GM19023 (cell line): ENCODE results near the gene HMCN1.
A peak's percentile ranks its signal among the peaks of the same experiment; 100 is the strongest.
"Not testable (repeated sequence)": the region's sequence is repeated elsewhere in the genome, so short reads cannot be mapped to it uniquely, and the experiment has no call there.

Experiments used
- ATAC-seq: cut with Tn5 transposase; IDR thresholded peaks from one replicate; pipeline ENCODE4 v1.9.1; 2021; ENCODE audit warnings: mild to moderate bottlenecking, moderate library complexity; ENCODE audit not compliant: unreplicated experiment

HMCN1 gene

DNA sequence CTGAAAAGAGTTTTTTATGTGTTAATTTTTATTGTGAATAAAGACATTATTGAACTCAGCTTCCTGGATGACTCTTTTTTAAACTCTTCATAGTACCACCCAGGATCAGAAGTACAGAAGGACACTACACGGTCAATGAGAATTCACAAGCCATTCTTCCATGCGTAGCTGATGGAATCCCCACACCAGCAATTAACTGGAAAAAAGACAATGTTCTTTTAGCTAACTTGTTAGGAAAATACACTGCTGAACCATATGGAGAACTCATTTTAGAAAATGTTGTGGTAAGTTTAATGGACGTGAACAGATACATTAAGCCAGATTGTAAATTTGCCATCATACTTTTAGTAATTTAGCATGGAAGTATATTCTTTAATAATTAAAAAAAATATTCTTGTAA lies 391.3 kb downstream of the HMCN1 start:
- no peak for ATAC-seq

DNA sequence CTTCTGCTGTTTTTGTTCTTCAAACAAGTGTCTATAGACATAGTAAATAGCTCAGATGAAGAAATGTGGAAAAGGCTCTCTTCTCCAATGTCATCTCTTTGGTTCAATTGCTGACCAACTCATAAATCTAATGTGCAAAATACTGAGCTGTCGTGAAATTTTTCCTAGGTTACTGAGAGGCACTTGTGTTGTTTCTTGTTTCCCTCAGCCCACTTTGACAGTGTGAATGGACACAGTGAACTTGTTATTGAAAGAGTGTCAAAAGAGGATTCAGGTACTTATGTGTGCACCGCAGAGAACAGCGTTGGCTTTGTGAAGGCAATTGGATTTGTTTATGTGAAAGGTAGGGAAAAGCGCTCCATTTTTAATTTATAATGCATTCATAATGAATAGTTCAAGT lies 395.6 kb downstream of the HMCN1 start:
- no peak for ATAC-seq

DNA sequence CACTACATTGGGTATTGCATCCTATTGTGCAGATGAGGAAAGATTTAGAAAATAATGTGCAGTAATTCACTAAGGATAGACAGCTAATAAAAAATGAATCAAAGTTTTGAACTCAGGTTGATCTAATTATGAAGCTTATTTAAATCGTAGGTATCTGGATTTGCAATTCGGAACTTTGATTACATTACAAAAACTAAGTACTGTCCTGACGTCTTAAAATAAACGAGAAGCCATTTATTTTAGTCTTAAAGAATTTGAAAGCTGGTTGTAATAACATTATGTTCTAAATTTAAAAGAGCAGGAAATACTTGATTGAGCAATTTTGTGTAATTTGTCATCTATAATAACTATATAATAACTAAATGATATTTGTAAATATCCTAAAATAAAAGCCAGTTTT lies 404.9 kb downstream of the HMCN1 start:
- no peak for ATAC-seq

GRCh38 chr1:186139701-186140100 lies 405.5 kb downstream of the HMCN1 start:
- no peak for ATAC-seq

DNA sequence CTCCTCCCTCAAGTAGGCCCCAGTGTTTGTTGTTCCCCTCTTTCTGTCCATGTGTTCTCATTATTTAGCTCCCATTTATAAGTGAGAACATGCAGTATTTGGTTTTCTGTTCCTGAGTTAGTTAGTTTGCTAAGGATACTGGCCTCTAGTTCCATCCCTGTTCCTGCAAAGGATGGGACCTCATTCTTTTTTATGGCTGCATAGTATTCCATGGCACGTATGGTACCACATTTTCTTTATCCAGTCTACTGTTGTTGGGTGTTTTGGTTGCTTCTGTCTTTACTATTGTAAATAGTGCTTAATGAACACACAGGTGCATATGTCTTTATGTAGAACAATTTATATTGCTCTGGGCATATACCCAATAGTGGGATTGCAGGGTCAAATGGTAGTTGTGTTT lies 408.0 kb downstream of the HMCN1 start:
- ATAC-seq, result no peak

GRCh38 chr1:186142916-186143315 lies 408.7 kb downstream of the HMCN1 start:
- no peak for ATAC-seq

DNA sequence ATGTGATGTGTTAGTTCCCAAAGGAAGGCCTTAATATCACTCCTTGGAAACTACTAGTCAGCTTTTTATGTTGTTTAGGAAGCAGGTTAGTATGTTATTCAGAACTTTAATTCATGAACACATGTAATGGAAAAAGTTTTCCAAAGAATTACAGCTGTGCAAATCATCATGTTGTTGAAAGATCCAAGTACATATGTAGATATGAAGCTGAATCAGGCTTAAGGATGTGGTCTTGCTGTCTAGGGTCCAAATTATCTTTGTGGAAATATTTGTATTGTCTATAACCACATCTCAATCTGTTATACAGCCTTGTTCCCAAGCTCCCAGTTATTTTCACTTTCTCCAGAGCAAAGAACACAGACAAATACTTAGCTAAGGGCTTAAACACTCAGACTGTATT lies 409.3 kb downstream of the HMCN1 start:
- ATAC-seq, result no peak

DNA sequence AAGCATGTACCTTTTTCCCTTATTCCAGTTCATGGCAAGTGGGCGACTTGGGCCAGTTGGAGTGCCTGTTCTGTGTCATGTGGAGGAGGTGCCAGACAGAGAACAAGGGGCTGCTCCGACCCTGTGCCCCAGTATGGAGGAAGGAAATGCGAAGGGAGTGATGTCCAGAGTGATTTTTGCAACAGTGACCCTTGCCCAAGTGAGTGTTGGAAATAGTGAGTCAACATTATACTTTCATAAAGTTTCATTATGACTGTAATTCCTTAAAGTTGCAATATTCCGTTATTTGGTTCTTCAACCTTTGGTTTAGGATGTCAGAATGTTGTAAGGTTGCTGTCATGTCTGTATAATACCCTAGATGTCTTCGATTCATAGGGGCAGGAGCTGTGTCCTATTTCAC lies 410.3 kb downstream of the HMCN1 start:
- ATAC-seq, result no peak

DNA sequence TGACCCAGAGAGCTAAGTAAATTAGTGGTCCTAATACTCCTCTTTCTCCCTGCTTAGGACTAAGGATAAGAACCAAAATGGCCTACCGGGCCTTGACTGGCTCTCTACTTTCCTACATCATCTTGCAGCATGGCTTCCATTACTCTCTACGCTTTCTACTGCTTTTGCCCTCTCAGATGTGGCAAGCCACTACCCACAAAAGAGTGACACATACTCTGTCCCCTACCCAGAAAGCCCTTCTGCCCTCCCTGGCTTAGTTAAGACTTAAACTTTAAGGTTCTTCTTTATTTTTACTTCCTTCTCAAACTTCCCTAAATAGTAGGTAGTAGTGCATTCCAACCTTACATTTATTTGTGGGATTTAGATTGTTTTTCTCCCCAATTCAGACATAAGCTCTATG lies 412.8 kb downstream of the HMCN1 start:
- ATAC-seq, result no peak

DNA sequence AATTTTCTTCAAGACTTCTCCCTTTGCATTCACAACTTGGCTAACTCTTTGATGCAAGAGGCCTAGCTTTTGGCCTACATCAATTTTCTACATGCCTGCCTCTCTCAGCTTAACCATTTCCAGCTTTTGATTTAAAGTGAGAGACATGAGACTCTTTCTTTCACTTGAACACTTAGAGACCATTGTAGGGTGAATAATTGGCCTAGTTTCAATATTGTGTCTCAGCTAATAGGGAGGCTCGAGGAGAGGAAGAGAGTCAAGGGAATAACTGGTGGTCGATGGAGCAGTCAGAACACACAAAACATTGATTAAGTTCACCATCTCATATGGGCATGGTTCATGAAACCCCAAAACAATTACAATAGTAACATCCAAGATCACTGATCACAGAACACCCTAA lies 415.4 kb downstream of the HMCN1 start:
- no peak for ATAC-seq

- no peak for ATAC-seq
Observed at GRCh38 chr1:186152227-186152619, 418.0 kb downstream of the HMCN1 start.

DNA sequence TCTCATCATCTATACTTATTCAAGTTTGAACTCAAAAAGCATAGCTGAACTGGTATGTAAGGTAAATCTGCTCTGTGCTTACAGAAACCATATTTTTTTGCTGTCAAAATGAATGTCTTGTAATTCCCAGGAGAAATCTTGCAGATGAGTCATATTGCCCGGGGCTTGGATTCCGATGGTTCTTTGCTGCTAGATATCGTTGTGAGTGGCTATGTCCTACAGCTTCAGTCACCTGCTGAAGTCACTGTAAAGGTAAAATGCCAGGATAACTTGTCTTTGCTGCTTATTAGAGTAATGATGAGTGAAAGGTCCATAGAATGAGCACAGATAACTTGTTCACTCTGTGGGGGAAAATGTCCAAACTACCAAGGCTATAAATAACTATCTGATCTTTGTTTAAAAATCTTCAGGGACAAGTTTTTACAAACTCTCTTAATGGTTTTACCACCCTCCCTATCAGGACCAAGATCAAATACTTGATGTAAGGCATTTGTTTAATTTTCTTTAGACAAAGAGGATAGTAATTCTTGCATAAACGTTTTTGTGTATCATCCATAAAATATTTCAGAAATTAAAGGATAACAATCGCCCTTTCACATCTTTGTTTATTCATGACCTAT lies 418.5 kb downstream of the HMCN1 start:
- no peak for ATAC-seq

DNA sequence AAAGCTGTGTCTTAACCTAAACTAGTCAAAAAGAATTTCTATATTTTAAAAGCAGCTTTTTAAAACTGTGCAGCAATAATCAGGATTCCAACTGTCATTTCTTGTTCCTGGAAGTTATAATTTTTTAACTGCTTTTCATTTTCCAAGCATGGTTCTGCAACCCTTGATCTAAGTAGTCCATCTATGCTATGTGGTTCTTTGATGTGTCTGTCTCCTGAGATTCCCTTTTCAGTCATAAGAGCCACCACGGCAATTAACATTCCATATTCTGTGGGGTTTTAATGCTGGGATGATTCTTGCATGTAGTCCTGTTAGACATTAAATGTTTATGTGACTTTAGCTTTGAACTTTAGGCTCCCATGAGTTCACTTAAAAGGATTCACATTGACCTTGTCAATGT lies 420.5 kb downstream of the HMCN1 start:
- no peak for ATAC-seq

- ATAC-seq, result no peak
Observed at GRCh38 chr1:186155594-186155993, 421.4 kb downstream of the HMCN1 start.

DNA sequence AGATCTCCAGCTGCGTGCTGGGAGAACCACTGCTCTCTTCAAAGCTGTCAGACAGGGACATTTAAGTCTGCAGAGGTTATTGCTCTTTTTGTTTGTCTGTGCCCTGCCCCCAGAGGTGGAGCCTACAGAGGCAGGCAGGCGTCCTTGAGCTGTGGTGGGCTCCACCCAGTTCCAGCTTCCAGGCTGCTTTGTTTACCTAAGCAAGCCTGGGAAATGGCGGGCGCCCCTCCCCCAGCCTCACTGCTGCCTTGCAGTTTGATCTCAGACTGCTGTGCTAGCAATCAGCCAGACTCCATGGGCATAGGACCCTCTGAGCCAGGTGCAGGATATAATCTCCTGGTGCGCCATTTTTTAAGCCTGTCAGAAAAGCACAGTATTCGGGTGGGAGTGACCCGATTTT lies 428.7 kb downstream of the HMCN1 start:
- ATAC-seq, result not testable (repeated sequence)

GRCh38 chr1:186164773-186165172 lies 430.6 kb downstream of the HMCN1 start:
- ATAC-seq, result no peak

- no peak for ATAC-seq
Observed at GRCh38 chr1:186165303-186165702, 431.1 kb downstream of the HMCN1 start.

- ATAC-seq, result no peak
Observed at GRCh38 chr1:186167096-186167668, 433.0 kb downstream of the HMCN1 start.

DNA sequence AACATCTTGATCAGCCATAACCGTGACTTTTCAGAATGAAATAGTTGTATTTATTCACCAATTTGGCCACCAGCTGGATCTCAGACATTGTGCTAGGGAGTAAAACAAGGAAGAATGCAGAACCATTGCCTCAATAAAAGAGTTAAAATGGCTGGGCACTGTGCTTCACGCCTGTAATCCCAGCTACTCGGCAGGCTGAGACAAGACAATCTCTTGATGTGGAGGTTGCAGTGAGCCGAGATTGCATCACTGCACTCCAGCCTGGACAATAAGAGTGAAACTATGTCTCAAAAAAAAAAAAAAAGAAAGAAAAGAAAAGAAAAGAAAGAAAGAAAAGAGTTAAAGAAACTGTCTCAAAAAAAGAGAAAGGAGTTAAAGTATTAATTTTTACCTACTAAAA lies 441.4 kb downstream of the HMCN1 start:
- no peak for ATAC-seq

DNA sequence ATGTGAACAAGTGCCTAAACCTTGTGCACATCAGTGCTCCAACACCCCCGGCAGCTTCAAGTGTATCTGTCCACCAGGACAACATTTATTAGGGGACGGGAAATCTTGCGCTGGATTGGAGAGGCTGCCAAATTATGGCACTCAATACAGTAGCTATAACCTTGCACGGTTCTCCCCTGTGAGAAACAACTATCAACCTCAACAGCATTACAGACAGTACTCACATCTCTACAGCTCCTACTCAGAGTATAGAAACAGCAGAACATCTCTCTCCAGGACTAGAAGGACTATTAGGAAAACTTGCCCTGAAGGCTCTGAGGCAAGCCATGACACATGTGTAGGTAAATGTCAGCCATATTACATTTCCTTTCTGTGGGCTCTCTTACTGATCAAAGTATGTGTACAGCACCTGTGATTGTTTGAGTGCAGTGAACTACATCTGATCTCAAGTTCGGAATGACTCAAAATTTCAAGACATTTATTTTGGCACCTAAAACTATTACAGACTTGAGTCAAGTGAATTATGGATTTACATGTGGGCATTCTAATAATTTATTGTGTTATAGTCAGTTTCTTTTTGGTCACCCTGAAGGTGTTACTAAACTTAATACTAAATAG lies 444.3 kb downstream of the HMCN1 start:
- ATAC-seq, result no peak

DNA sequence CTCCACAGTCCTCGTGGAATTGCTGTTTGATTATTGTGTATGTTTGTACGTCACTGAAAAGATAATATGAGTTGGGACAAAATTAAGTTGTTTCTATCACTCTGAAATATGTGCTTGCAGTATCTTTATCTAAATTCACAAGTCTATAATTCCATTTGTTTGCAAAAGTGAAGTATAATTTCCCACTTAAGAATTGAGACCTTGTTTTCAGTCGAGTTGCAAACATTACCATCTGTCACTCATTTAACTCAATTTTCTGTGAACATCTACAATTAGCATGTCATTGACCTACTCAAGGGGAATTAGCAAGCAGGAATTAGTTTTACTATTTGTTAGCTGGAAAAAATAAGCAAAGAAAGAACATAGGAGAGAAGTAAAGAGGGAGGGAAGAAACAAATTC lies 445.0 kb downstream of the HMCN1 start:
- ATAC-seq, result no peak

DNA sequence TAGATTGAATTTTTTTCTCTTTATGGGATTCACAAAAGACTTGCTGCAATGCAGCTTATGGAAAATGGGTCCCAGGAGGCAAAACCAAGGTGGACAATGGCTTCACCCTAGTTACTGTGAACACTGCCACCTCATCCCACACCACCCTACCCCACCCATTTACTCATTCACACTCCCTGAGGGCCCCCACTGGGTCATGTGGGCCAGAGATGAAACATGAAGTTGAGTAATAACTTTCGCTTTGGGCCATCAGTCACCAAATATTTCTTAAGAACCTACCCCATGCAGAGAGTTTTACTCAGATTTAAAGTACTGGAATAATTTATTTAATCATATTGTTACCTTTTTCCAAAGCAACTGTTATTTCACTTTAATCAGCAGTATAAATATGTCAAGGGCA lies 449.0 kb downstream of the HMCN1 start:
- ATAC-seq, result peak; percentile 53
